D721Med (cell line): ENCODE results near the gene UBE2I.

ENCODE experiments used
- DNase-seq: peaks from one replicate; pipeline ENCODE4 v3.0.0; 2011; ENCODE audit warnings: low spot score; ENCODE audit not compliant: insufficient read length
- FAIRE-seq: peaks from 2 replicates; lab custom pipeline; 2011; peaks lifted over from hg19 to GRCh38; lab: Jason Lieb, UNC
- TF ChIP-seq, protein P1 (sequence below): IDR thresholded peaks from 2 replicates; pipeline ENCODE4 v1.5.1; 2012; ENCODE audit warnings: mild to moderate bottlenecking, control low read depth; ENCODE audit not compliant: insufficient read depth; ENCODE audit errors: missing control alignments

The UBE2I gene

DNA sequence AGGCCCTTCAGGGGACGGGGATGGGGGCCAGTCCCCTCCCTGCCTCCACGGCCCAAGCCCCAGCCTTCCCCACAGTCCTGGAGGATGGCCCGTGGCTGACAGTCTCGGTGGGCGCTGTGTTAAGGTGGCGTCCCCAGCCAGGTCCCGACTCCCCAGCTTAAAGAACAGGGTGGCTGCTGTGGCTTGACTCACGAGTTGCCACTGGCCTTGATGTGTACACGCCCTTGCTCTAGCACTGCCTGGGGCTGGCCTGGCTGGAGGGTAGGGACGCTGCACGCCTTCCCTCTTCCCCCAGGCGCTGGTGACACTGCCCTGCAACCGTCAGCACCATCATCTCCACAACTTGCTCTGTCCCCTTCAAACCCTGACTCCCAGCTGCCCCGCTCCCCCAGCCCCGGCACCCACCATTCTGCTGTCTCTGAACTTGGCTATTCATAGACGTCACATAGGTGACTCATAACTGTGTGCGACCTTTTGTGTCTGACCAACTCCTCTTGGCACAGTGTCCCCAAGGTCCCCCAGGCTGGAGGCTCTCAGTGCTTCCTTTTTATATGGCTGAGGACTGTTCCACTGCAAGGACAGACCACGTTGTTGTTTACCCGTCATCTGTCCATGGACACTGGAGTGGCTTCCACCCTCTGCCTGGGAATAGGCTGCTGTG lies 48.6 kb downstream of the UBE2I start:
- FAIRE-seq (no peak), DNase-seq (no peak)

DNA sequence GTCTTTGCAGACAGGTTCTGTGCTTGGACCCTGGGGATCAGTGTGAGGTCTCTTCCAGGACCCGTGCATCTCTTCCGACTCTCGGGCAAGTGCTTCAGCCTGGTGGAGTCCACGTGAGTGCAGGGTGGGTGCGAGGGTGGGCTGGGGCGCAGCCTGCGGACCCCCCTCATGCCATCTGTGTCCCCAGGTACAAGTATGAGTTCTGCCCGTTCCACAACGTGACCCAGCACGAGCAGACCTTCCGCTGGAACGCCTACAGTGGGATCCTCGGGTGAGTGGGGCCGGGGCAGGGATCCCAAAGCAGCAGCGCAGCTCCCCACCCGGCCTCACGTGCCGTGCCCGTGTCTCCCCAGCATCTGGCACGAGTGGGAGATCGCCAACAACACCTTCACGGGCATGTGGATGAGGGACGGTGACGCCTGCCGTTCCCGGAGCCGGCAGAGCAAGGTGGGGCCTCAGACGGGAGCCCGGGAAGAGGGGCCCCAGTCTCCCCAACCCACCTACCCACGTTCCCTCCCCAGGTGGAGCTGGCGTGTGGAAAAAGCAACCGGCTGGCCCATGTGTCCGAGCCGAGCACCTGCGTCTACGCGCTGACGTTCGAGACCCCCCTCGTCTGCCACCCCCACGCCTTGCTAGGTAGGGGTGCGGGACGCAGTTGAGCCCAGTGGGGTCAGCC lies 52.4 kb downstream of the UBE2I start:
- FAIRE-seq (no peak), DNase-seq (no peak)
- TF ChIP-seq, protein P1, sequence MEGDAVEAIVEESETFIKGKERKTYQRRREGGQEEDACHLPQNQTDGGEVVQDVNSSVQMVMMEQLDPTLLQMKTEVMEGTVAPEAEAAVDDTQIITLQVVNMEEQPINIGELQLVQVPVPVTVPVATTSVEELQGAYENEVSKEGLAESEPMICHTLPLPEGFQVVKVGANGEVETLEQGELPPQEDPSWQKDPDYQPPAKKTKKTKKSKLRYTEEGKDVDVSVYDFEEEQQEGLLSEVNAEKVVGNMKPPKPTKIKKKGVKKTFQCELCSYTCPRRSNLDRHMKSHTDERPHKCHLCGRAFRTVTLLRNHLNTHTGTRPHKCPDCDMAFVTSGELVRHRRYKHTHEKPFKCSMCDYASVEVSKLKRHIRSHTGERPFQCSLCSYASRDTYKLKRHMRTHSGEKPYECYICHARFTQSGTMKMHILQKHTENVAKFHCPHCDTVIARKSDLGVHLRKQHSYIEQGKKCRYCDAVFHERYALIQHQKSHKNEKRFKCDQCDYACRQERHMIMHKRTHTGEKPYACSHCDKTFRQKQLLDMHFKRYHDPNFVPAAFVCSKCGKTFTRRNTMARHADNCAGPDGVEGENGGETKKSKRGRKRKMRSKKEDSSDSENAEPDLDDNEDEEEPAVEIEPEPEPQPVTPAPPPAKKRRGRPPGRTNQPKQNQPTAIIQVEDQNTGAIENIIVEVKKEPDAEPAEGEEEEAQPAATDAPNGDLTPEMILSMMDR, result no peak

More for the DNA sequence above, 48.6 kb downstream of the UBE2I start:
- TF ChIP-seq, protein P1, result no peak

DNA sequence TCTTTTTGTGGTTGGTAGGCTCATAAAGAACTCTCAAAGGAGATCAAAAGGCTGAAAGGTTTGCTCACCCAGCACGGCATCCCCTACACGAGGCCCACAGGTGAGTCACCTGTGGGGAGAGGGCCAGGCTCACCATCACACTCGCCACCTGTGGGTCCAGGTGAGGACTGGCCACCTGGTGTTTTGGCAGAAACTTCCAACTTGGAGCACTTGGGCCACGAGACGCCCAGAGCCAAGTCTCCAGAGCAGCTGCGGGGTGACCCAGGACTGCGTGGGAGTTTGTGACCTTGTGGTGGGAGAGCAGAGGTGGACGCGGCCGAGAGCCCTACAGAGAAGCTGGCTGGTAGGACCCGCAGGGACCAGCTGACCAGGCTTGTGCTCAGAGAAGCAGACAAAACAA lies 53.4 kb downstream of the UBE2I start:
- FAIRE-seq (no peak), DNase-seq (no peak)
- TF ChIP-seq, protein P1, result no peak

DNA sequence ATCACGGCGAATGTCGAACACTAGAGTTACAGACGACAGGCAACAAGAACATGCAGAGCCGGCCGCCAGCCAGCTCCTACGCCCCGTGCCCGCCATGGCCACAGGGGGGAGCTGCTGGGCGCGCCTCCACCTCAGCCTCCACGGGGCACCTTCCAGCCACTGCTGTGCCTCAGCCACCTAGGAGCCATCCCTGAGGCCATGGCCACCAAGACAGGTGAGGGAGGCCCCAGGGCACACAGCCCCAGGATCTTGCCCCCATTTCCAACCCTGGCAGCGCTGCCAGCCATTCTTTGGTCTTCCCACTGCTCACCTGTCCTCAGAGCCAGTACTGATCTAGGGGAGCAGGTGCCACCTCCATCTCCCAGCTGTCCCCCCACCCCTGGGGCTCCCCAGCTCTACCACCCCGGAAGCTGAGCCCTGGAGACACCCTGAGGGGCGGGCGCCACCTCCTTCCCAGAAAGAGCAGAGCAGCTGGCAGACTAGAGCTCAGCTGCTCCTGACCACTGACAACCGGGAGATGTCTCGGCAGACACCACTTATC lies 54.1 kb downstream of the UBE2I start:
- TF ChIP-seq, protein P1, result peak; percentile 59
- no peak for FAIRE-seq
- DNase-seq, result peak; percentile 88

DNA sequence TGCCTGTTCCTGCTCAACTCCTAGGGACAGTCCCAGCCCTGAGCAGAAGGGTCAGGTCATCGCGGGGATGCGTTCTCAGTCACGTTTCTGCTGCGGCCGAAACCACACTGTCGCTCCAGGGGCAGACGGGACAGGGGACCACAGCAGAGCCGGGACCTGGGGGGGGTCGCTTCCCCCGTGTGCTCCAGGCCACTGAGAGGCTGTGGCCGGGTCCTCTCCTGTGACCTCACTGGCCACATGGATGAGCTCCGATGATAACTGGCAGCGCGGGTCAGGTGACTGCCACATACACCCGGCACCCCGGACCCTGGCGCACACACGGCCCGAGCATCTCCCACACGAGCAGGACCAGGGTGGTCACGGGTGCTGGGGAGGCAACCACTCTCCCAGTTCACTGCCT lies 55.1 kb downstream of the UBE2I start:
- DNase-seq, result no peak
- FAIRE-seq, result no peak
- TF ChIP-seq, protein P1, result no peak

- no peak for FAIRE-seq
- no peak for DNase-seq
- TF ChIP-seq, protein P1, result no peak
Observed at GRCh38 chr16:1366060-1366711, 56.8 kb downstream of the UBE2I start.
